HEK293 (cell line): Measurements from ENCODE around the gene PTK7.
A peak's percentile ranks its signal among the peaks of the same experiment; 100 is the strongest.

Source experiments
- CTCF ChIA-PET: fragments of 350-600 bp; formaldehyde crosslinking; extraction: SDS; loops from one replicate; lab custom pipeline; 2021; ENCODE audit warnings: antibody characterized with exemption; lab: Yijun Ruan, JAX
- POLR2A ChIA-PET: fragments of 300-600 bp; formaldehyde crosslinking; extraction: SDS; loops from one replicate; lab custom pipeline; 2020; ENCODE audit warnings: antibody characterized with exemption, inconsistent platforms; lab: Yijun Ruan, JAX
- H3K27ac ChIP-seq: fragments of 200-500 bp; sonication (Bioruptor generic); 2 replicates; pipeline ENCODE4 v1.5.1; 2014; ENCODE audit warnings: low read depth, low read length, control low read depth, inconsistent platforms; ENCODE audit errors: extremely low read depth
- H3K36me3 ChIP-seq, 2 experiments: fragments of 200-500 bp in 1 of 2; sonication (Bioruptor generic) in 1 of 2; 1 replicate in 1 of 2; 2 replicates in 1 of 2; pipeline ENCODE4 v1.5.1; 2014 to 2017; ENCODE audit warnings: inconsistent platforms in 2 of 2, low read length in 2 of 2; ENCODE audit not compliant: control insufficient read depth in 2 of 2, insufficient read depth in 1 of 2
- H3K4me1 ChIP-seq: fragments of 200-500 bp; sonication (Bioruptor generic); 2 replicates; pipeline ENCODE4 v1.5.1; 2014; ENCODE audit warnings: mild to moderate bottlenecking, low read length, inconsistent platforms; ENCODE audit not compliant: control insufficient read depth, insufficient read depth
- H3K4me3 ChIP-seq: 2 replicates; pipeline ENCODE4 v1.5.1; 2011; ENCODE audit warnings: low read depth, mild to moderate bottlenecking, control low read depth, low read length, moderate library complexity
- H3K9me3 ChIP-seq: fragments of 200-500 bp; sonication (Bioruptor generic); 2 replicates; pipeline ENCODE4 v1.5.1; 2014; ENCODE audit warnings: low read depth, low read length, inconsistent platforms; ENCODE audit not compliant: control insufficient read depth, insufficient read depth
- CTCF ChIP-seq: fragments of 450-650 bp; formaldehyde crosslinking; IDR thresholded peaks from 2 replicates; pipeline ENCODE4 v1.5.1; 2016; ENCODE audit warnings: missing biosample characterization, missing genetic modification characterization
- GLIS2 ChIP-seq: fragments of 450-650 bp; formaldehyde crosslinking; IDR thresholded peaks from 2 replicates; pipeline ENCODE4 v1.5.1; 2016; ENCODE audit warnings: missing biosample characterization, missing genetic modification characterization
- IKZF3 ChIP-seq: fragments of 450-650 bp; IDR thresholded peaks from 2 replicates; pipeline ENCODE4 v1.5.0; 2018; ENCODE audit warnings: missing biosample characterization, mild to moderate bottlenecking, missing genetic modification characterization, moderate library complexity
- INSM2 ChIP-seq: fragments of 450-650 bp; formaldehyde crosslinking; IDR thresholded peaks from 2 replicates; pipeline ENCODE4 v1.5.1; 2016; ENCODE audit warnings: missing biosample characterization, missing genetic modification characterization
- KLF16 ChIP-seq: fragments of 450-650 bp; formaldehyde crosslinking; IDR thresholded peaks from 2 replicates; pipeline ENCODE4 v1.5.1; 2017; ENCODE audit warnings: missing biosample characterization, missing genetic modification characterization
- KLF9 ChIP-seq: fragments of 450-650 bp; formaldehyde crosslinking; IDR thresholded peaks from 2 replicates; pipeline ENCODE4 v1.5.1; 2016; ENCODE audit warnings: missing biosample characterization, missing genetic modification characterization, low read depth
- OVOL3 ChIP-seq: fragments of 450-650 bp; formaldehyde crosslinking; IDR thresholded peaks from 2 replicates; pipeline ENCODE4 v1.5.1; 2016; ENCODE audit warnings: missing biosample characterization, missing genetic modification characterization
- PRDM1 ChIP-seq: fragments of 450-650 bp; formaldehyde crosslinking; IDR thresholded peaks from 2 replicates; pipeline ENCODE4; 2016; ENCODE audit warnings: missing biosample characterization, missing genetic modification characterization
- SCRT2 ChIP-seq: fragments of 450-650 bp; formaldehyde crosslinking; IDR thresholded peaks from 2 replicates; pipeline ENCODE4 v1.5.1; 2016; ENCODE audit warnings: missing biosample characterization, missing genetic modification characterization
- SP7 ChIP-seq: fragments of 450-650 bp; formaldehyde crosslinking; IDR thresholded peaks from 2 replicates; pipeline ENCODE4 v1.5.1; 2016; ENCODE audit warnings: missing biosample characterization, missing genetic modification characterization
- YY2 ChIP-seq: fragments of 450-650 bp; formaldehyde crosslinking; IDR thresholded peaks from 2 replicates; pipeline ENCODE4 v1.5.1; 2016; ENCODE audit warnings: missing biosample characterization, missing genetic modification characterization
- ZBTB17 ChIP-seq: fragments of 450-650 bp; formaldehyde crosslinking; IDR thresholded peaks from 2 replicates; pipeline ENCODE4 v1.5.1; 2016; ENCODE audit warnings: missing biosample characterization, missing genetic modification characterization
- ZBTB26 ChIP-seq: fragments of 450-650 bp; formaldehyde crosslinking; optimal IDR thresholded peaks from 2 replicates; pipeline ENCODE3; 2016; ENCODE audit warnings: missing biosample characterization, mild to moderate bottlenecking, missing genetic modification characterization
- ZNF132 ChIP-seq: fragments of 450-650 bp; formaldehyde crosslinking; IDR thresholded peaks from 2 replicates; pipeline ENCODE4 v1.5.1; 2017; ENCODE audit warnings: missing biosample characterization, missing genetic modification characterization, borderline replicate concordance
- ZNF16 ChIP-seq: fragments of 450-650 bp; formaldehyde crosslinking; IDR thresholded peaks from 2 replicates; pipeline ENCODE4 v1.5.1; 2016; ENCODE audit warnings: low read depth, missing biosample characterization, missing genetic modification characterization
- ZNF202 ChIP-seq: fragments of 450-650 bp; formaldehyde crosslinking; IDR thresholded peaks from 2 replicates; pipeline ENCODE4 v1.5.1; 2016; ENCODE audit warnings: missing biosample characterization, missing genetic modification characterization, borderline replicate concordance
- ZNF221 ChIP-seq: fragments of 450-650 bp; formaldehyde crosslinking; IDR thresholded peaks from 2 replicates; pipeline ENCODE4 v1.5.1; 2017; ENCODE audit warnings: missing biosample characterization, missing genetic modification characterization, borderline replicate concordance
- ZNF266 ChIP-seq: fragments of 450-650 bp; formaldehyde crosslinking; IDR thresholded peaks from 2 replicates; pipeline ENCODE4 v1.5.1; 2016; ENCODE audit warnings: missing biosample characterization, missing genetic modification characterization, low read depth
- ZNF341 ChIP-seq: fragments of 450-650 bp; formaldehyde crosslinking; IDR thresholded peaks from 2 replicates; pipeline ENCODE4; 2016; ENCODE audit warnings: low read depth, missing biosample characterization, missing genetic modification characterization
- ZNF394 ChIP-seq: fragments of 450-650 bp; formaldehyde crosslinking; IDR thresholded peaks from 2 replicates; pipeline ENCODE4 v1.5.1; 2016; ENCODE audit warnings: missing biosample characterization, missing genetic modification characterization, mild to moderate bottlenecking, moderate library complexity, borderline replicate concordance
- ZNF530 ChIP-seq: fragments of 450-650 bp; formaldehyde crosslinking; IDR thresholded peaks from 2 replicates; pipeline ENCODE4 v1.5.1; 2016; ENCODE audit warnings: low read depth, missing biosample characterization, missing genetic modification characterization
- ZNF544 ChIP-seq: fragments of 450-650 bp; formaldehyde crosslinking; IDR thresholded peaks from 2 replicates; pipeline ENCODE4 v1.5.0; 2017; ENCODE audit warnings: missing biosample characterization, missing genetic modification characterization
- ZNF585B ChIP-seq: fragments of 450-650 bp; formaldehyde crosslinking; IDR thresholded peaks from 2 replicates; pipeline ENCODE4 v1.5.1; 2016; ENCODE audit warnings: missing biosample characterization, missing genetic modification characterization
- ZSCAN23 ChIP-seq: fragments of 450-650 bp; formaldehyde crosslinking; IDR thresholded peaks from 2 replicates; pipeline ENCODE4 v1.5.1; 2016; ENCODE audit warnings: missing biosample characterization, missing genetic modification characterization
- ZXDB ChIP-seq: fragments of 450-650 bp; formaldehyde crosslinking; IDR thresholded peaks from 2 replicates; pipeline ENCODE4 v1.5.1; 2016; ENCODE audit warnings: missing biosample characterization, missing genetic modification characterization
- TF ChIP-seq, protein P1 (sequence below): fragments of 450-650 bp; formaldehyde crosslinking; conservative IDR thresholded peaks from 2 replicates; pipeline ENCODE4 v1.5.1; 2016; ENCODE audit warnings: low read depth, missing biosample characterization, missing genetic modification characterization
- TF ChIP-seq, protein P2 (sequence below): fragments of 450-650 bp; formaldehyde crosslinking; IDR thresholded peaks from 2 replicates; pipeline ENCODE4 v1.5.1; 2016; ENCODE audit warnings: missing biosample characterization, missing genetic modification characterization

The PTK7 gene

GRCh38 chr6:43170417-43170930, 94.4 kb downstream of the PTK7 start:
- CTCF ChIA-PET = interaction anchor here (0.6 to 2.6 kb wide), 9 partner anchors 21 to 323 kb away, joined by 3 to 11 read pairs (median 4); partner anchors contain the start of genes CNPY3 and DNPH1
- POLR2A ChIA-PET = interaction anchor here (0.6 to 1.8 kb wide), 9 partner anchors 23 to 280 kb away, joined by 3 to 9 read pairs (median 3); partner anchors contain the start of genes CNPY3, DNPH1, KLC4 and MRPL2
- peak overlapping the region; percentile 44 for H3K4me3 ChIP-seq
- no peaks in the 10 kb centered on the region for H3K9me3 ChIP-seq
- peaks cover 15% of the 10 kb centered on the region for H3K4me1 ChIP-seq
- peaks cover 4 to 13% of the 10 kb centered on the region in 2 experiments; a peak in 1 of 3 replicates for H3K36me3 ChIP-seq
- H3K27ac ChIP-seq = peak overlapping the region; percentile 70
- TF ChIP-seq ZNF132 (tag by site-specific recombination) (no peak), GLIS2 (peak; percentile 63; the same call in 1 of the 2 replicates), ZNF266 (no peak), ZBTB17 (tag by site-specific recombination) (peak; percentile 96), ZNF341 (tag by site-specific recombination) (peak; percentile 77), ZNF530 (no peak), KLF16 (tag by site-specific recombination) (no peak), ZNF202 (no peak), ZNF221 (tag by site-specific recombination) (no peak), ZXDB (tag by site-specific recombination) (0 out of 2 replicates have a peak, but pooled peaks have one; percentile 45), KLF9 (no peak), ZSCAN23 (tag by site-specific recombination) (no peak), ZNF544 (tag by site-specific recombination) (no peak), INSM2 (tag by site-specific recombination) (no peak; the same call in 1 of the 2 replicates), ZNF16 (tag by site-specific recombination) (no peak), YY2 (tag by site-specific recombination) (no peak), IKZF3 (tag by site-specific recombination) (peak; percentile 95), SCRT2 (no peak), SP7 (tag by site-specific recombination) (peak; percentile 63), OVOL3 (tag by site-specific recombination) (no peak), PRDM1 (peak; percentile 92), ZNF585B (no peak), ZBTB26 (tag by site-specific recombination) (no peak), ZNF394 (0 out of 2 replicates have a peak, but pooled peaks have one; percentile 23), CTCF (tag by site-specific recombination) (no peak)
- TF ChIP-seq, protein P1, sequence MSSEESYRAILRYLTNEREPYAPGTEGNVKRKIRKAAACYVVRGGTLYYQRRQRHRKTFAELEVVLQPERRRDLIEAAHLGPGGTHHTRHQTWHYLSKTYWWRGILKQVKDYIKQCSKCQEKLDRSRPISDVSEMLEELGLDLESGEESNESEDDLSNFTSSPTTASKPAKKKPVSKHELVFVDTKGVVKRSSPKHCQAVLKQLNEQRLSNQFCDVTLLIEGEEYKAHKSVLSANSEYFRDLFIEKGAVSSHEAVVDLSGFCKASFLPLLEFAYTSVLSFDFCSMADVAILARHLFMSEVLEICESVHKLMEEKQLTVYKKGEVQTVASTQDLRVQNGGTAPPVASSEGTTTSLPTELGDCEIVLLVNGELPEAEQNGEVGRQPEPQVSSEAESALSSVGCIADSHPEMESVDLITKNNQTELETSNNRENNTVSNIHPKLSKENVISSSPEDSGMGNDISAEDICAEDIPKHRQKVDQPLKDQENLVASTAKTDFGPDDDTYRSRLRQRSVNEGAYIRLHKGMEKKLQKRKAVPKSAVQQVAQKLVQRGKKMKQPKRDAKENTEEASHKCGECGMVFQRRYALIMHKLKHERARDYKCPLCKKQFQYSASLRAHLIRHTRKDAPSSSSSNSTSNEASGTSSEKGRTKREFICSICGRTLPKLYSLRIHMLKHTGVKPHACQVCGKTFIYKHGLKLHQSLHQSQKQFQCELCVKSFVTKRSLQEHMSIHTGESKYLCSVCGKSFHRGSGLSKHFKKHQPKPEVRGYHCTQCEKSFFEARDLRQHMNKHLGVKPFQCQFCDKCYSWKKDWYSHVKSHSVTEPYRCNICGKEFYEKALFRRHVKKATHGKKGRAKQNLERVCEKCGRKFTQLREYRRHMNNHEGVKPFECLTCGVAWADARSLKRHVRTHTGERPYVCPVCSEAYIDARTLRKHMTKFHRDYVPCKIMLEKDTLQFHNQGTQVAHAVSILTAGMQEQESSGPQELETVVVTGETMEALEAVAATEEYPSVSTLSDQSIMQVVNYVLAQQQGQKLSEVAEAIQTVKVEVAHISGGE = 0 out of 2 replicates have a peak, but pooled peaks have one; percentile 21
- TF ChIP-seq, protein P2, sequence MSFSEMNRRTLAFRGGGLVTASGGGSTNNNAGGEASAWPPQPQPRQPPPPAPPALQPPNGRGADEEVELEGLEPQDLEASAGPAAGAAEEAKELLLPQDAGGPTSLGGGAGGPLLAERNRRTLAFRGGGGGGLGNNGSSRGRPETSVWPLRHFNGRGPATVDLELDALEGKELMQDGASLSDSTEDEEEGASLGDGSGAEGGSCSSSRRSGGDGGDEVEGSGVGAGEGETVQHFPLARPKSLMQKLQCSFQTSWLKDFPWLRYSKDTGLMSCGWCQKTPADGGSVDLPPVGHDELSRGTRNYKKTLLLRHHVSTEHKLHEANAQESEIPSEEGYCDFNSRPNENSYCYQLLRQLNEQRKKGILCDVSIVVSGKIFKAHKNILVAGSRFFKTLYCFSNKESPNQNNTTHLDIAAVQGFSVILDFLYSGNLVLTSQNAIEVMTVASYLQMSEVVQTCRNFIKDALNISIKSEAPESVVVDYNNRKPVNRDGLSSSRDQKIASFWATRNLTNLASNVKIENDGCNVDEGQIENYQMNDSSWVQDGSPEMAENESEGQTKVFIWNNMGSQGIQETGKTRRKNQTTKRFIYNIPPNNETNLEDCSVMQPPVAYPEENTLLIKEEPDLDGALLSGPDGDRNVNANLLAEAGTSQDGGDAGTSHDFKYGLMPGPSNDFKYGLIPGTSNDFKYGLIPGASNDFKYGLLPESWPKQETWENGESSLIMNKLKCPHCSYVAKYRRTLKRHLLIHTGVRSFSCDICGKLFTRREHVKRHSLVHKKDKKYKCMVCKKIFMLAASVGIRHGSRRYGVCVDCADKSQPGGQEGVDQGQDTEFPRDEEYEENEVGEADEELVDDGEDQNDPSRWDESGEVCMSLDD (tag by site-specific recombination) = no peak
